Mononuclear cell (primary cell): ENCODE data around the gene SHISAL1. TPM values are rescaled to one million over a fixed set of nuclear protein-coding genes. Genes with fewer than 3 reads are reported as not detected.

Source experiments
- H3K27me3 ChIP-seq: 2 replicates; pipeline ENCODE4 v1.6.0; 2011; ENCODE audit warnings: low read length, control low read depth; ENCODE audit not compliant: insufficient read depth
- H3K4me1 ChIP-seq: 2 replicates; pipeline ENCODE4 v1.5.1; 2011; ENCODE audit warnings: mild to moderate bottlenecking, low read length, control low read depth; ENCODE audit not compliant: insufficient read depth
- H3K4me3 ChIP-seq: 2 replicates; pipeline ENCODE4 v1.5.1; 2011; ENCODE audit warnings: mild to moderate bottlenecking, low read length, moderate library complexity
- H3K9me3 ChIP-seq: 2 replicates; pipeline ENCODE4 v1.5.1; 2011; ENCODE audit warnings: low read depth, mild to moderate bottlenecking, control low read depth, low read length
- total RNA-seq: library from RNA; depleted of rRNA; stranded (reverse); fragments of >200 nt; gene quantifications from one replicate; pipeline ENCODE4 v1.2.3, GENCODE V29; 2012

The SHISAL1 gene
- total RNA-seq, 1 donor, result not detected

GRCh38 chr22:44219101-44219870 lies 93.5 kb downstream of the SHISAL1 start:
- H3K4me1 ChIP-seq, result no peaks in the 10 kb centered on the region

GRCh38 chr22:44218071-44218470 lies 94.7 kb downstream of the SHISAL1 start:
- Histone ChIP-seq H3K4me3 (no peak overlapping the region), H3K27me3 (no peaks in the 10 kb centered on the region), H3K4me1 (peaks cover 1% of the 10 kb centered on the region), H3K9me3 (no peaks in the 10 kb centered on the region)

More at GRCh38 chr22:44219101-44219870, 93.5 kb downstream of the SHISAL1 start:
- Histone ChIP-seq H3K9me3 (no peaks in the 10 kb centered on the region), H3K27me3 (no peaks in the 10 kb centered on the region), H3K4me3 (no peak overlapping the region)

GRCh38 chr22:44217346-44217745 lies 95.4 kb downstream of the SHISAL1 start:
- no peak overlapping the region for H3K4me3 ChIP-seq
- no peaks in the 10 kb centered on the region for H3K27me3 ChIP-seq
- H3K4me1 ChIP-seq, result peaks cover 9% of the 10 kb centered on the region
- H3K9me3 ChIP-seq, result no peaks in the 10 kb centered on the region

- Histone ChIP-seq H3K4me1 (peaks cover 28% of the 10 kb centered on the region), H3K4me3 (no peak overlapping the region), H3K9me3 (no peaks in the 10 kb centered on the region), H3K27me3 (no peaks in the 10 kb centered on the region)
These were observed 97.5 kb downstream of the SHISAL1 start for GRCh38 chr22:44215287-44215686.

GRCh38 chr22:44214764-44215163 lies 98.0 kb downstream of the SHISAL1 start:
- Histone ChIP-seq H3K9me3 (peaks cover 3% of the 10 kb centered on the region), H3K4me1 (peaks cover 32% of the 10 kb centered on the region), H3K27me3 (no peaks in the 10 kb centered on the region), H3K4me3 (no peak overlapping the region)

GRCh38 chr22:44214187-44214586 lies 98.6 kb downstream of the SHISAL1 start:
- Histone ChIP-seq H3K4me3 (no peak overlapping the region), H3K9me3 (peaks cover 9% of the 10 kb centered on the region), H3K4me1 (peaks cover 36% of the 10 kb centered on the region), H3K27me3 (no peaks in the 10 kb centered on the region)

- H3K4me3 ChIP-seq, result no peak overlapping the region
- H3K9me3 ChIP-seq, result peaks cover 10% of the 10 kb centered on the region
- H3K4me1 ChIP-seq, result peaks cover 40% of the 10 kb centered on the region
- H3K27me3 ChIP-seq, result no peaks in the 10 kb centered on the region
These were observed 99.2 kb downstream of the SHISAL1 start for GRCh38 chr22:44213489-44214043.

GRCh38 chr22:44212936-44213335 lies 99.8 kb downstream of the SHISAL1 start:
- peaks cover 10% of the 10 kb centered on the region for H3K9me3 ChIP-seq
- H3K4me1 ChIP-seq, result peaks cover 45% of the 10 kb centered on the region
- no peak overlapping the region for H3K4me3 ChIP-seq

GRCh38 chr22:44211946-44212930 lies 100.5 kb downstream of the SHISAL1 start:
- no peak overlapping the region for H3K4me3 ChIP-seq
- H3K9me3 ChIP-seq, result peaks cover 10% of the 10 kb centered on the region
- H3K4me1 ChIP-seq, result peaks cover 45% of the 10 kb centered on the region
- H3K27me3 ChIP-seq, result no peaks in the 10 kb centered on the region

More at GRCh38 chr22:44212936-44213335, 99.8 kb downstream of the SHISAL1 start:
- H3K27me3 ChIP-seq, result no peaks in the 10 kb centered on the region

- Histone ChIP-seq H3K27me3 (no peaks in the 10 kb centered on the region), H3K4me1 (peaks cover 45% of the 10 kb centered on the region), H3K9me3 (peaks cover 10% of the 10 kb centered on the region), H3K4me3 (no peak overlapping the region)
These were observed 101.3 kb downstream of the SHISAL1 start for GRCh38 chr22:44211256-44211945.

- Histone ChIP-seq H3K27me3 (no peaks in the 10 kb centered on the region), H3K4me3 (no peak overlapping the region), H3K9me3 (peaks cover 10% of the 10 kb centered on the region), H3K4me1 (peaks cover 45% of the 10 kb centered on the region)
These were observed 102.0 kb downstream of the SHISAL1 start for GRCh38 chr22:44210722-44211121.

- H3K4me3 ChIP-seq, result no peak overlapping the region
- H3K4me1 ChIP-seq, result peaks cover 53% of the 10 kb centered on the region
These were observed 103.4 kb downstream of the SHISAL1 start for GRCh38 chr22:44209343-44209742.

GRCh38 chr22:44207981-44208317 lies 104.8 kb downstream of the SHISAL1 start:
- H3K4me1 ChIP-seq, result peaks cover 50% of the 10 kb centered on the region
- H3K27me3 ChIP-seq, result no peaks in the 10 kb centered on the region
- H3K9me3 ChIP-seq, result peaks cover 10% of the 10 kb centered on the region
- no peak overlapping the region for H3K4me3 ChIP-seq

More at GRCh38 chr22:44209343-44209742, 103.4 kb downstream of the SHISAL1 start:
- no peaks in the 10 kb centered on the region for H3K27me3 ChIP-seq
- peaks cover 10% of the 10 kb centered on the region for H3K9me3 ChIP-seq

- Histone ChIP-seq H3K9me3 (peaks cover 10% of the 10 kb centered on the region), H3K4me3 (no peak overlapping the region), H3K27me3 (no peaks in the 10 kb centered on the region), H3K4me1 (peaks cover 44% of the 10 kb centered on the region)
These were observed 105.4 kb downstream of the SHISAL1 start for GRCh38 chr22:44207173-44207980.
